OCI-LY1 (cell line): Measurements from ENCODE around the gene CEMIP.

Experiments
- H2AFZ ChIP-seq: fragments of 200-600 bp; sonication (generic), shearing (Covaris generic); 2 replicates; pipeline ENCODE4 v1.6.0; 2014; ENCODE audit warnings: antibody characterized with exemption, mild to moderate bottlenecking, low read length
- H3F3A ChIP-seq: fragments of 200-600 bp; sonication (generic), shearing (Covaris generic); 2 replicates; pipeline ENCODE4 v1.6.0; 2014; ENCODE audit warnings: mild to moderate bottlenecking, antibody characterized with exemption, low read length, moderate library complexity; ENCODE audit not compliant: insufficient read depth
- H3K27ac ChIP-seq: fragments of 200-600 bp; sonication (generic); 2 replicates; pipeline ENCODE4 v1.5.1; 2014; ENCODE audit warnings: low read length, mixed run types, mild to moderate bottlenecking, low read depth; ENCODE audit not compliant: poor library complexity, severe bottlenecking
- H3K27me3 ChIP-seq: fragments of 200-600 bp; sonication (generic); 2 replicates; pipeline ENCODE4 v1.6.0; 2014; ENCODE audit warnings: antibody characterized with exemption, mild to moderate bottlenecking, low read length, moderate library complexity; ENCODE audit not compliant: insufficient read depth
- H3K36me3 ChIP-seq: fragments of 200-600 bp; sonication (generic); 2 replicates; pipeline ENCODE4 v1.6.1; 2014; ENCODE audit warnings: mild to moderate bottlenecking, antibody characterized with exemption, low read length, moderate library complexity, mixed read lengths; ENCODE audit not compliant: insufficient read depth
- H3K4me1 ChIP-seq: fragments of 200-600 bp; sonication (generic); 2 replicates; pipeline ENCODE4 v1.5.1; 2014; ENCODE audit warnings: mild to moderate bottlenecking, low read length, moderate library complexity; ENCODE audit not compliant: insufficient read depth, severe bottlenecking
- H3K4me2 ChIP-seq: fragments of 200-600 bp; sonication (generic), shearing (Covaris generic); 2 replicates; pipeline ENCODE4 v1.6.1; 2014; ENCODE audit warnings: low read length
- H3K4me3 ChIP-seq: fragments of 200-600 bp; sonication (generic); 2 replicates; pipeline ENCODE4 v1.5.1; 2014; ENCODE audit warnings: low read length, low read depth, mild to moderate bottlenecking, mixed read lengths; ENCODE audit not compliant: poor library complexity, severe bottlenecking
- H3K79me2 ChIP-seq: fragments of 200-600 bp; shearing (Covaris generic); 2 replicates; pipeline ENCODE4 v1.6.1; 2016; ENCODE audit warnings: mixed run types, low read length, mixed read lengths; ENCODE audit not compliant: insufficient read depth
- H3K9ac ChIP-seq: fragments of 200-600 bp; sonication (generic), shearing (Covaris generic); 2 replicates; pipeline ENCODE4 v1.6.1; 2014; ENCODE audit warnings: mild to moderate bottlenecking, low read length, mixed read lengths
- H3K9me2 ChIP-seq: fragments of 200-600 bp; sonication (generic), shearing (Covaris generic); 2 replicates; pipeline ENCODE4 v1.6.1; 2014; ENCODE audit warnings: low read depth, mild to moderate bottlenecking, low read length, mixed read lengths
- H3K9me3 ChIP-seq: fragments of 200-600 bp; shearing (Covaris generic); 2 replicates; pipeline ENCODE4 v1.6.1; 2014; ENCODE audit warnings: low read length, mixed read lengths
- H4K20me1 ChIP-seq: fragments of 200-600 bp; sonication (generic), shearing (Covaris generic); 2 replicates; pipeline ENCODE4 v1.6.0; 2016; ENCODE audit warnings: mild to moderate bottlenecking, low read length; ENCODE audit not compliant: insufficient read depth
- EZH2 ChIP-seq: fragments of 200-600 bp; sonication (generic), shearing (Covaris generic); IDR thresholded peaks from 2 replicates; pipeline ENCODE4 v1.8.0; 2017; ENCODE audit warnings: borderline replicate concordance, mixed run types, mild to moderate bottlenecking, antibody characterized with exemption, low read length, moderate library complexity, mixed read lengths
- TF ChIP-seq, protein P1 (sequence below): fragments of 200-600 bp; sonication (generic), shearing (Covaris generic); IDR thresholded peaks from 2 replicates; pipeline ENCODE4 v1.5.1; 2017; ENCODE audit warnings: mild to moderate bottlenecking, antibody characterized with exemption, low read length, moderate library complexity, mixed read lengths

Gene CEMIP

DNA sequence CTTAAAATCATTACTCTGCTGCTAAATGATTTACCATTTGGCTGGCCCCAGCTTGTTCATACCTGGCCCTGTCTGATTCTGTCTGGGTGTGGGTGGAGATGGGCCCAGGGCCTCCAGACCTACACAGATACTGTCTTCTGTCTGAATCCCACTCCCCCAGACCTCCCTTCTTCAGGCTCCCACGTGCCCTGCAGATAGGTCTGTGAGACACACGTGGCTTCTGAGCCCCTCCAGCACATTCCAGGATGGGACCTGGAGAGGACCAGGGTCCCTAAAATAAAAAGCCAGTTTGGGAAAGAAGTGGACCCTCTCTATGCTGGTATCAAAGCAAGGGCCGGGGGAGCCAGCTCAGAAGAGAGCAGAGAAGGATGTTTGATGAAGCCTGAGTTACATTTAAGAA lies 14.6 kb upstream of the CEMIP start:
- Histone ChIP-seq H3K9ac (no peak overlapping the region), H3K9me2 (no peaks in the 10 kb centered on the region), H3K36me3 (no peaks in the 10 kb centered on the region), H3K79me2 (no peaks in the 10 kb centered on the region), H3K4me2 (no peak overlapping the region), H3F3A (no peaks in the 10 kb centered on the region), H3K9me3 (no peaks in the 10 kb centered on the region), H3K27ac (no peak overlapping the region), H3K27me3 (peaks cover 4% of the 10 kb centered on the region; the same call in 1 of the 2 replicates), H4K20me1 (no peaks in the 10 kb centered on the region), H2AFZ (no peak overlapping the region), H3K4me3 (no peak overlapping the region), H3K4me1 (no peaks in the 10 kb centered on the region)
- TF ChIP-seq EZH2 = no peak
- TF ChIP-seq, protein P1, sequence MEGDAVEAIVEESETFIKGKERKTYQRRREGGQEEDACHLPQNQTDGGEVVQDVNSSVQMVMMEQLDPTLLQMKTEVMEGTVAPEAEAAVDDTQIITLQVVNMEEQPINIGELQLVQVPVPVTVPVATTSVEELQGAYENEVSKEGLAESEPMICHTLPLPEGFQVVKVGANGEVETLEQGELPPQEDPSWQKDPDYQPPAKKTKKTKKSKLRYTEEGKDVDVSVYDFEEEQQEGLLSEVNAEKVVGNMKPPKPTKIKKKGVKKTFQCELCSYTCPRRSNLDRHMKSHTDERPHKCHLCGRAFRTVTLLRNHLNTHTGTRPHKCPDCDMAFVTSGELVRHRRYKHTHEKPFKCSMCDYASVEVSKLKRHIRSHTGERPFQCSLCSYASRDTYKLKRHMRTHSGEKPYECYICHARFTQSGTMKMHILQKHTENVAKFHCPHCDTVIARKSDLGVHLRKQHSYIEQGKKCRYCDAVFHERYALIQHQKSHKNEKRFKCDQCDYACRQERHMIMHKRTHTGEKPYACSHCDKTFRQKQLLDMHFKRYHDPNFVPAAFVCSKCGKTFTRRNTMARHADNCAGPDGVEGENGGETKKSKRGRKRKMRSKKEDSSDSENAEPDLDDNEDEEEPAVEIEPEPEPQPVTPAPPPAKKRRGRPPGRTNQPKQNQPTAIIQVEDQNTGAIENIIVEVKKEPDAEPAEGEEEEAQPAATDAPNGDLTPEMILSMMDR = no peak

DNA sequence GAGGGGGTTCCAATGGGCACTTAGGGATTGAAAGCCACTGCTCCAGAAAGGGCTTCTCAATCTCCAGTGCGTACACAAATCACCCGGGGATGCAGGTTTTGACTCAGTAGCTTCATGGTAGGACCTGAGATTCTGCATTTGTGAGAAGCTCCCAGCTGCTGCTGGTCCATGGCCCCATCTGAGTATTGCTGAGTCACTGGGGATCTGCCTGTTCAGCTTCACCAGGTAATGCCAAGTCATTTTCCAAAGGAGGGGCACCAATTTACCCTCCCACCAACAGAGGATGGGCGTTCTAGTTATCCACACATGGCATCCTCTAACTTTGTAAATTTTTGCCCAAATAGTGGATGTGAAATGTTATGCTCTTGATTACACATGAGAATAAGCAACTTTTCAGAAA lies 12.9 kb upstream of the CEMIP start:
- Histone ChIP-seq H4K20me1 (no peaks in the 10 kb centered on the region), H3K4me1 (no peaks in the 10 kb centered on the region), H3K79me2 (no peaks in the 10 kb centered on the region), H3K9me3 (no peaks in the 10 kb centered on the region), H3F3A (no peaks in the 10 kb centered on the region), H3K36me3 (no peaks in the 10 kb centered on the region), H3K4me2 (no peak overlapping the region), H3K27ac (no peak overlapping the region), H2AFZ (no peak overlapping the region), H3K9ac (no peak overlapping the region), H3K9me2 (no peaks in the 10 kb centered on the region), H3K4me3 (no peak overlapping the region), H3K27me3 (peaks cover 4% of the 10 kb centered on the region; the same call in 1 of the 2 replicates)
- TF ChIP-seq, protein P1 = no peak
- TF ChIP-seq EZH2 = no peak

DNA sequence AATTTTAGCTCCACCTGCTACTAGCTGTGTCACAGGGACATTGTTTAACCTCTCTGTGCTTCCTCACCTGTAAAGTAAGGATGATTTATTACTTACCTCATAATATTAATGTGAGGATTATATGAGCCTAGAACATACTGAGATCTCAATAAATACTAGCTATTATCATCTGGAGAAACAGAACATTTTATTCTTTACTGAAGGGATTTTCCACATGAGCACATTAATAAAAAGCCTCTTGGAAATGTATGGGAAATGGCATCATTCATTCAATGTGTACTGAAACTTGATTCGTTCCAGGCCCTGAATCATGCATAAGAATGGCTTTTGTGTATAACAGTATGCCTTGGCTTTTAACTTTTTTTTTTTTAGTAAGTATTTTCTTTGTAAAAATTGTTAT lies 11.0 kb upstream of the CEMIP start:
- no peaks in the 10 kb centered on the region; the same call in 1 of the 2 replicates for H3K27me3 ChIP-seq
- H3K9ac ChIP-seq = no peak overlapping the region
- no peak for TF ChIP-seq EZH2
- TF ChIP-seq, protein P1 = no peak
- no peaks in the 10 kb centered on the region for H3K4me1 ChIP-seq
- H3K27ac ChIP-seq = no peak overlapping the region
- no peak overlapping the region for H2AFZ ChIP-seq
- no peaks in the 10 kb centered on the region for H3K9me2 ChIP-seq
- no peaks in the 10 kb centered on the region for H3K36me3 ChIP-seq
- H3F3A ChIP-seq = no peaks in the 10 kb centered on the region
- H3K79me2 ChIP-seq = no peaks in the 10 kb centered on the region
- H3K4me2 ChIP-seq = no peak overlapping the region
- no peak overlapping the region for H3K4me3 ChIP-seq
- H3K9me3 ChIP-seq = no peaks in the 10 kb centered on the region
- no peaks in the 10 kb centered on the region for H4K20me1 ChIP-seq
